GM12875 (cell line): ENCODE results near the gene EIF3L.

Experiments
- H3K4me3 ChIP-seq: one replicate; pipeline ENCODE4 v1.5.1; 2011; ENCODE audit warnings: low read depth, low read length, control low read depth
- CTCF ChIP-seq: IDR thresholded peaks from 2 replicates; pipeline ENCODE4 v1.5.1; 2011; ENCODE audit warnings: low read depth, mild to moderate bottlenecking, control low read depth, inconsistent platforms, low read length, moderate library complexity, borderline replicate concordance; ENCODE audit not compliant: insufficient read depth

The EIF3L gene

GRCh38 chr22:37896939-37897338, 47.7 kb downstream of the EIF3L start:
- no peak for TF ChIP-seq CTCF
- H3K4me3 ChIP-seq = no peak overlapping the region

DNA sequence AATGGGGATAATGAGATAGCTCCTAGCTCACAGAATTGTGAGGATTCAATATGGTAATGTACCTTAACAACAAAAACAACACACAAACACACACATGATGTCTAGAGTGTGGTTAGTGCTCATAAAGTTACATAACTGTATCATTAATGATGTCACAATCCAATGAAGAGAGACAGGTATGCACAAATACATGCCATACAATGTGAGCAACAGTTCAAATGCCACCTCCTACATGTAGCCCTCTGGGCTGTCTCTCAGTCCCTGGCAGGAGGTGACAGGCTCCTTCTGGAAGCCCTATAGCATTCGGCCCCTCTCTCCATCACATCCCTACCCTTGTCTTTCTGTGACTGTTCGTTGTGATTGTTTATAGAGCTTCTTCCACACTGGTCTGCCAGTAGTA, 48.6 kb downstream of the EIF3L start:
- TF ChIP-seq CTCF = no peak
- H3K4me3 ChIP-seq = no peak overlapping the region

- H3K4me3 ChIP-seq = no peak overlapping the region
- no peak for TF ChIP-seq CTCF
Measured at GRCh38 chr22:37898441-37899181, 49.4 kb downstream of the EIF3L start.

DNA sequence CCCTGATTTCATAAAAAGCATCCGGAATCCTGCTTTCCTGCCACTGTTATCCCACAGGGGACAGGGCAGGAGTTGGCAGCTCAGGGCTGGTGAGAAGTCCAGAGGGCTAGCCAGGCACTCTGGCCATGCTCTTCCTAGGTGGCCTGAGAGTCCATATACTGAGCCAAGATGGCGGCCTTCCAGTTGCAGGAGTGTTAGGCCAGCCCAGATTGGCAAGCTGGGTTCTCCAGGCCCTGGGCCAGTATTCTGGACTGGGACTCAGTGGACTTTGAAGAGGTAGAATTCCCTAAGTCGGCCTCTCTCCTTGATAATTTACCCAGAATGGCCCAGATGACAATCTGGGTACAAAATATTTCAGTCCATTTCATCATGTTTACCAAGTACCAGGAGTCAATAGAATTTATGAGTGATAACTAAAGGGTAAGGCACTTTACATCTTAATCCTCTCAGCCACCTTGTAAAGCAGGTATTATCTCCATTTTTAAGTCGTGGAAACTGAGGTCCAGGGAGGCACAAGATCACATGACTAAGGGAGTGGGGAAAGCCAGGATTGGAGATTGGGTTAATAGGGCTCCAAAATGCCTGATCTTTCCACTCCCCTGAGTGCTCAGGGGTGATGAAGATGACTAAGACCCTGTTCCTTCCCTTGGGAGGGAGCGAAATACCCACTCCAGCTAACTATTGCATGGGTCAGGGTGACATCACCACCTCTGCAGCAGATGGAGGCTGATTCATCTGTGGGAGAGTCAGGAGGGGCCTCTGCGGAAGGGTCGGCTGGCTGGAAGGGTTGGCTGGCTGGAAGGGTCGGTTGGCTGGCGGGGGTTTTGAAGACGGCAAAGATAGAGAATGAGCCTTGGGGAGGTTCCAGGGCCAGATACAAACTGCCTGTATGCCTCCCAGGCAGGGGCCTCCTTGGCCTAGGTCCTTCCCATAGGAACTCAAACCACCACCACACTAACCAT, 55.6 kb downstream of the EIF3L start:
- no peak for TF ChIP-seq CTCF
- H3K4me3 ChIP-seq = no peak overlapping the region

DNA sequence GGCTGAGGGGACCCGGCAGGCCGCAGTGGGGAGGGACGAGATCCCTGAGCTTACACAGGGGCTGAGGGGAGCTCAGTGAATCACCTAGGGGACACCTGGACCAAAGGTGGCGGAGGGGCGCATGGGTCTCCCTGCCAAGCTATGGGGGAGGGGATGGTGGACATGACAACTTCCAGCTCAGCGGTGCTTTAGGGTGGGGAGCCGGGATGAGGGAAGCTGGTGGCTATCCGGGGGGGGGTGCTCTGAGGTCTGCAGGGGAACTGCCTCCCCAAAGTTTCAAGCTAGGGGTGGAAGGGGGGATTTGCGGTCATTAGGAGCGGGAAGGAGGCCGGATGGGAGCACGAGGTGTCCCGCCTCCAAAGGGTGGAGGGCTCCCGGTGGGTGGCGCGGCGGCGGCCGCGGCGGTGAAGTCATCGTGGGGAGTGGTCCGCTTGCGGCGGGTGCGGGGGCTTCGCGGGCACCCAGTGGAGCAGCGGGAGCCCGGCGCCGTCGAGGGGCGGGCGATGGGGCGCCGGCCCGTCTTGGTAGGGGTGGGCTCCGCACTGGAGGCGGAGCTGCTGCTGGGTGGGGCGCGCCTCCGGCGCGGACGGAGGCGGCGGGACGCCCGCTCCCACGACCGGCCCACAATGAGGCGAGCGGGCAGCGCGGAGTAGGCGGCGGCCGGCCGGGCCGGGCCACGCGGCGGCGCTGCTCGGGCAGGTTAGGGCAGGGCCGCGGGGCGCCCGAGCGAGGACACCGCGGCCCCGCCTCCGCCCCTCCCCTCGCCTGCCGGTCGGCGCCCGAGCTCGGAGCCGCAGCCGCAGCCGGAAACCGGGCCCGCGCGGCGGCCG, 56.5 kb downstream of the EIF3L start, which contains the start of gene MICALL1:
TSS of gene MICALL1 (plus strand) at position 764 of the 830 bp plus-strand sequence. CDS start 126 bp downstream, outside the sequence.
- H3K4me3 ChIP-seq = peak within 1 kb of the TSS; percentile 61
- peak; percentile 41; the same call in 1 of the 2 replicates for TF ChIP-seq CTCF

GRCh38 chr22:37906364-37907008, 57.3 kb downstream of the EIF3L start:
- peak overlapping the region; percentile 61 for H3K4me3 ChIP-seq
- TF ChIP-seq CTCF = no peak
